Stimulated activated CD8-positive, alpha-beta memory T cell treated with anti-CD3 and anti-CD28 coated beads, Interleukin-4, amount 100 ng/mL, for 24 hours (primary cell): Measurements from ENCODE around the gene ATP6V1A.

Experiments
- DNase-seq: peaks from one replicate; pipeline ENCODE4 v3.0.0-alpha.2; 2020; ENCODE audit warnings: low read depth

The ATP6V1A gene

GRCh38 chr3:113747283-113748046 is 630 bp downstream of the ATP6V1A start:
- DNase-seq, result no peak

- DNase-seq, result no peak
Observed at GRCh38 chr3:113751141-113751540, 4.3 kb downstream of the ATP6V1A start.

- no peak for DNase-seq
Observed at GRCh38 chr3:113753376-113753985, 6.6 kb downstream of the ATP6V1A start.

- DNase-seq, result no peak
Observed at GRCh38 chr3:113754494-113755159, 7.8 kb downstream of the ATP6V1A start.

GRCh38 chr3:113758389-113759024 is 11.7 kb downstream of the ATP6V1A start:
- no peak for DNase-seq

GRCh38 chr3:113764698-113765097 is 17.9 kb downstream of the ATP6V1A start:
- DNase-seq, result no peak

GRCh38 chr3:113769551-113769950 is 22.7 kb downstream of the ATP6V1A start:
- no peak for DNase-seq

GRCh38 chr3:113771993-113772392 is 25.2 kb downstream of the ATP6V1A start:
- DNase-seq, result no peak

- DNase-seq, result no peak
Observed at GRCh38 chr3:113773381-113773780, 26.5 kb downstream of the ATP6V1A start.

- no peak for DNase-seq
Observed at GRCh38 chr3:113775516-113775915, 28.7 kb downstream of the ATP6V1A start.

GRCh38 chr3:113776564-113776963 is 29.7 kb downstream of the ATP6V1A start:
- no peak for DNase-seq

GRCh38 chr3:113783463-113783862 is 36.6 kb downstream of the ATP6V1A start:
- DNase-seq, result no peak

GRCh38 chr3:113783980-113784379 is 37.1 kb downstream of the ATP6V1A start:
- no peak for DNase-seq

GRCh38 chr3:113791381-113791780 is 44.5 kb downstream of the ATP6V1A start:
- DNase-seq, result no peak

GRCh38 chr3:113794526-113794925 is 47.7 kb downstream of the ATP6V1A start:
- DNase-seq, result no peak

- DNase-seq, result no peak
Observed at GRCh38 chr3:113795693-113796092, 48.9 kb downstream of the ATP6V1A start.

- DNase-seq, result no peak
Observed at GRCh38 chr3:113802795-113803455, 56.1 kb downstream of the ATP6V1A start.

GRCh38 chr3:113804661-113805060 is 57.8 kb downstream of the ATP6V1A start:
- DNase-seq, result no peak

GRCh38 chr3:113805249-113805648 is 58.4 kb downstream of the ATP6V1A start:
- no peak for DNase-seq

GRCh38 chr3:113812854-113813253 is 66.0 kb downstream of the ATP6V1A start:
- DNase-seq, result no peak

- no peak for DNase-seq
Observed at GRCh38 chr3:113819866-113820265, 73.0 kb downstream of the ATP6V1A start.

GRCh38 chr3:113825090-113825489 is 78.3 kb downstream of the ATP6V1A start:
- no peak for DNase-seq
